SKM-1 treated with dmso at 0.1 percent for 144 hours (cell line): ENCODE measurements around the gene STK40.

Experiments used
- DNase-seq: peaks from one replicate; lab custom pipeline; 2025; ENCODE audit not compliant: unreplicated experiment; lab: John Stamatoyannopoulos, UW

STK40 gene

GRCh38 chr1:36385410-36386264 lies at the start of gene STK40:
Gene STK40 (minus strand): TSS chr1:36385924. CDS start chr1:36361332, 24,592 bp downstream.
- DNase-seq, result peak; percentile 97

- no peak for DNase-seq
Observed at GRCh38 chr1:36433102-36433501, 47.4 kb upstream of the STK40 start.

- no peak for DNase-seq
Observed at GRCh38 chr1:36432616-36433015, 46.9 kb upstream of the STK40 start.

- DNase-seq, result no peak
Observed at GRCh38 chr1:36425791-36426190, 40.1 kb upstream of the STK40 start.

GRCh38 chr1:36421649-36422048 lies 35.9 kb upstream of the STK40 start:
- no peak for DNase-seq

- peak; percentile 88 for DNase-seq
Observed at GRCh38 chr1:36420836-36421317, 35.2 kb upstream of the STK40 start.

- DNase-seq, result no peak
Observed at GRCh38 chr1:36420409-36420808, 34.7 kb upstream of the STK40 start.

- DNase-seq, result no peak
Observed at GRCh38 chr1:36419569-36419968, 33.8 kb upstream of the STK40 start.

GRCh38 chr1:36419140-36419539 lies 33.4 kb upstream of the STK40 start:
- DNase-seq, result no peak

- no peak for DNase-seq
Observed at GRCh38 chr1:36417931-36418330, 32.2 kb upstream of the STK40 start.

- DNase-seq, result no peak
Observed at GRCh38 chr1:36415661-36416326, 30.1 kb upstream of the STK40 start.

GRCh38 chr1:36414384-36414783 lies 28.7 kb upstream of the STK40 start:
- DNase-seq, result no peak

GRCh38 chr1:36411674-36412648 lies 26.2 kb upstream of the STK40 start:
- no peak for DNase-seq

- DNase-seq, result no peak
Observed at GRCh38 chr1:36408479-36408878, 22.8 kb upstream of the STK40 start.

- DNase-seq, result no peak
Observed at GRCh38 chr1:36406440-36406839, 20.7 kb upstream of the STK40 start.

- DNase-seq, result no peak
Observed at GRCh38 chr1:36402504-36402890, 16.8 kb upstream of the STK40 start.

- DNase-seq, result no peak
Observed at GRCh38 chr1:36401602-36402503, 16.1 kb upstream of the STK40 start.

- peak; percentile 84 for DNase-seq
Observed at GRCh38 chr1:36400825-36401601, 15.3 kb upstream of the STK40 start.

- no peak for DNase-seq
Observed at GRCh38 chr1:36400514-36400824, 14.7 kb upstream of the STK40 start.
